Liver (tissue), 3 donors: ENCODE data around the gene FBXW7.

Source experiments
- CTCF ChIP-seq: fragments of 150-350 bp; IDR thresholded peaks from 2 replicates; pipeline ENCODE4 v1.5.1; 2017; ENCODE audit warnings: improper control_type of control experiment, low read depth, low read length; ENCODE audit not compliant: missing input control
- EGR1 ChIP-seq, 2 donors: IDR thresholded peaks; 2 replicates each; pipeline ENCODE4 v1.6.1; 2016 to 2018; ENCODE audit warnings: antibody characterized with exemption in 2 of 2, low read depth in 2 of 2
- FOXA1 ChIP-seq: IDR thresholded peaks from 2 replicates; pipeline ENCODE4 v1.6.1; 2016; ENCODE audit warnings: antibody characterized with exemption
- JUND ChIP-seq, 2 donors: IDR thresholded peaks; 2 replicates each; pipeline ENCODE4 v1.6.1; 2016; ENCODE audit warnings: antibody characterized with exemption in 2 of 2
- RAD21 ChIP-seq, 2 donors: IDR thresholded peaks; 2 replicates each; pipeline ENCODE4 v1.6.1; 2016; ENCODE audit warnings: antibody characterized with exemption in 2 of 2, mild to moderate bottlenecking in 2 of 2
- REST ChIP-seq: IDR thresholded peaks from 2 replicates; pipeline ENCODE4 v1.6.1; 2016; ENCODE audit warnings: antibody characterized with exemption, mild to moderate bottlenecking
- SP1 ChIP-seq: IDR thresholded peaks from 2 replicates; pipeline ENCODE4 v1.6.1; 2018; ENCODE audit warnings: antibody characterized with exemption, mild to moderate bottlenecking
- TAF1 ChIP-seq: conservative IDR thresholded peaks from 2 replicates; pipeline ENCODE4 v1.6.1; 2016; ENCODE audit warnings: antibody characterized with exemption, mild to moderate bottlenecking
- YY1 ChIP-seq: IDR thresholded peaks from 2 replicates; pipeline ENCODE4 v1.6.1; 2016; ENCODE audit warnings: antibody characterized with exemption, mild to moderate bottlenecking
- TF ChIP-seq, protein P1 (sequence below): IDR thresholded peaks from 2 replicates; pipeline ENCODE4 v1.6.1; 2016; ENCODE audit warnings: antibody characterized with exemption
- TF ChIP-seq, protein P2 (sequence below): IDR thresholded peaks from 2 replicates; pipeline ENCODE4 v1.6.1; 2016; ENCODE audit warnings: antibody characterized with exemption
- donor health status: healthy.
- donor health status: healthy.

GRCh38 chr4:152480901-152481300 is 55.0 kb downstream of the FBXW7 start:
- TF ChIP-seq CTCF: no peak
- TF ChIP-seq, protein P1, sequence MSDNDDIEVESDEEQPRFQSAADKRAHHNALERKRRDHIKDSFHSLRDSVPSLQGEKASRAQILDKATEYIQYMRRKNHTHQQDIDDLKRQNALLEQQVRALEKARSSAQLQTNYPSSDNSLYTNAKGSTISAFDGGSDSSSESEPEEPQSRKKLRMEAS: no peak
- TF ChIP-seq YY1: peak; percentile 31
- TF ChIP-seq SP1: no peak
- TF ChIP-seq EGR1 (IDR thresholded peaks at IDR 0.05; ENCODE audit: low read depth in 2 of 2): no peak
- TF ChIP-seq REST: no peak
- no peak for TF ChIP-seq TAF1
- TF ChIP-seq, protein P2, sequence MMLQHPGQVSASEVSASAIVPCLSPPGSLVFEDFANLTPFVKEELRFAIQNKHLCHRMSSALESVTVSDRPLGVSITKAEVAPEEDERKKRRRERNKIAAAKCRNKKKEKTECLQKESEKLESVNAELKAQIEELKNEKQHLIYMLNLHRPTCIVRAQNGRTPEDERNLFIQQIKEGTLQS: no peak
- TF ChIP-seq RAD21 (IDR thresholded peaks at IDR 0.05): no peak
- no peak for TF ChIP-seq FOXA1
- TF ChIP-seq JUND (IDR thresholded peaks at IDR 0.05): no peak
